GM23248 (cell line): ENCODE measurements around the gene NEDD9.

ENCODE experiments used
- EZH2 ChIP-seq: fragments of 200-600 bp; sonication (generic); IDR thresholded peaks from 2 replicates; pipeline ENCODE4 v1.6.1; 2018; ENCODE audit warnings: antibody characterized with exemption, mild to moderate bottlenecking; ENCODE audit not compliant: insufficient read depth, poor library complexity, severe bottlenecking
- EZH2phosphoT487 ChIP-seq: fragments of 200-600 bp; sonication (generic); IDR thresholded peaks from 2 replicates; pipeline ENCODE4 v1.6.1; 2018; ENCODE audit warnings: antibody characterized with exemption, moderate library complexity, mild to moderate bottlenecking, low read depth; ENCODE audit not compliant: insufficient read depth

- no peak for TF ChIP-seq EZH2phosphoT487
- no peak for TF ChIP-seq EZH2
These were observed 88.0 kb downstream of the NEDD9 start for GRCh38 chr6:11144393-11144851.
